GM23338 (cell line): ENCODE results near the gene OR9G1. TPM values are rescaled to one million over a fixed set of nuclear protein-coding genes. Genes with fewer than 3 reads are reported as not detected.

ENCODE experiments used
- ATAC-seq: fragments of 200-7000 bp; cut with Tn5 transposase; 3 replicates; pipeline ENCODE4 v1.9.1; 2020
- DNase-seq: peaks from one replicate; pipeline ENCODE4 v3.0.0-alpha.2; 2015; ENCODE audit warnings: low spot score
- H2AFZ ChIP-seq: fragments of 200-600 bp; sonication (generic); 2 replicates; pipeline ENCODE4 v1.8.0; 2016; ENCODE audit warnings: antibody characterized with exemption, mild to moderate bottlenecking, moderate library complexity
- H3F3A ChIP-seq: fragments of 200-600 bp; sonication (generic); replicated peaks from 2 replicates; pipeline ENCODE4 v1.8.0; 2017; ENCODE audit warnings: antibody characterized with exemption, mixed run types, low read depth
- H3K27ac ChIP-seq: fragments of 200-600 bp; sonication (generic); 2 replicates; pipeline ENCODE4 v1.6.1; 2016; ENCODE audit warnings: low read depth
- H3K27me3 ChIP-seq: fragments of 200-600 bp; sonication (generic); 2 replicates; pipeline ENCODE4 v1.8.0; 2016; ENCODE audit warnings: mild to moderate bottlenecking, mixed run types, moderate library complexity; ENCODE audit not compliant: insufficient read depth
- H3K36me3 ChIP-seq: fragments of 200-600 bp; sonication (generic); 2 replicates; pipeline ENCODE4 v1.8.0; 2016; ENCODE audit warnings: mild to moderate bottlenecking; ENCODE audit not compliant: insufficient read depth
- H3K4me1 ChIP-seq: fragments of 200-600 bp; sonication (generic); 2 replicates; pipeline ENCODE4 v1.8.0; 2016; ENCODE audit warnings: mild to moderate bottlenecking, moderate library complexity; ENCODE audit not compliant: insufficient read depth
- H3K4me2 ChIP-seq: fragments of 200-600 bp; sonication (generic); 2 replicates; pipeline ENCODE4 v1.7.1; 2017; ENCODE audit warnings: mixed run types
- H3K4me3 ChIP-seq: fragments of 200-600 bp; sonication (generic); 2 replicates; pipeline ENCODE4 v1.6.1; 2016; ENCODE audit warnings: mixed run types
- H3K79me2 ChIP-seq: fragments of 200-600 bp; sonication (generic); replicated peaks from 2 replicates; pipeline ENCODE4 v1.8.0; 2017; ENCODE audit warnings: mild to moderate bottlenecking; ENCODE audit not compliant: insufficient read depth
- H3K9me2 ChIP-seq: fragments of 200-600 bp; sonication (generic); 2 replicates; pipeline ENCODE4 v1.8.0; 2017; ENCODE audit not compliant: insufficient read depth
- H4K20me1 ChIP-seq: fragments of 200-600 bp; sonication (generic); replicated peaks from 2 replicates; pipeline ENCODE4 v1.8.0; 2017; ENCODE audit warnings: mild to moderate bottlenecking; ENCODE audit not compliant: insufficient read depth
- H3K27ac Mint-ChIP-seq: 2 replicates; pipeline ENCODE4 v1.8.0; 2020; ENCODE audit warnings: inconsistent platforms, mild to moderate bottlenecking, moderate library complexity, mixed read lengths
- H3K27me3 Mint-ChIP-seq: 3 replicates; pipeline ENCODE4 v1.8.0; 2022; ENCODE audit warnings: low read depth, mild to moderate bottlenecking, moderate library complexity, mixed read lengths, inconsistent platforms; ENCODE audit not compliant: insufficient read depth, poor library complexity
- H3K36me3 Mint-ChIP-seq: 3 replicates; pipeline ENCODE4 v1.8.0; 2021; ENCODE audit warnings: low read depth, mild to moderate bottlenecking, inconsistent platforms, moderate library complexity, mixed read lengths
- H3K4me1 Mint-ChIP-seq: 3 replicates; pipeline ENCODE4 v1.8.0; 2020; ENCODE audit warnings: mild to moderate bottlenecking, inconsistent platforms, mixed read lengths
- H3K4me3 Mint-ChIP-seq: 3 replicates; pipeline ENCODE4 v1.8.0; 2021; ENCODE audit warnings: moderate library complexity, mild to moderate bottlenecking, inconsistent platforms, mixed read lengths
- H3K9me3 Mint-ChIP-seq: 3 replicates; pipeline ENCODE4 v1.8.0; 2020; ENCODE audit warnings: moderate library complexity, mild to moderate bottlenecking, inconsistent platforms, mixed read lengths
- NANOG ChIP-seq: IDR thresholded peaks from 2 replicates; pipeline ENCODE4 v1.6.1; 2016; ENCODE audit warnings: antibody characterized with exemption, borderline replicate concordance
- POLR2AphosphoS5 ChIP-seq: IDR thresholded peaks from 2 replicates; pipeline ENCODE4 v1.6.1; 2016; ENCODE audit warnings: antibody characterized with exemption, low read depth
- ZNF331 ChIP-seq: fragments of 250-450 bp; sonication (Bioruptor Pico); IDR thresholded peaks from 2 replicates; pipeline ENCODE4 v1.5.0; 2020; ENCODE audit warnings: low read depth, mild to moderate bottlenecking, moderate library complexity
- long read RNA-seq: library from polyadenylated mRNA; unstranded; transcript quantifications from one replicate; pipeline ENCODE4 v2.0.0, GENCODE V29; 2020; ENCODE audit not compliant: unreplicated experiment
- polyA plus RNA-seq: library from polyadenylated mRNA; unstranded; fragments of >200 nt; fragmentation: Nextera tagmentation; extraction: Ambion mirVana; gene quantifications from 2 replicates; pipeline ENCODE4 v1.2.1, GENCODE V29; 2016
- total RNA-seq: library from RNA; depleted of rRNA; stranded (reverse); fragments of >200 nt; shearing (Covaris generic); gene quantifications from 2 replicates; pipeline ENCODE4 v1.2.3, GENCODE V29; 2014; rRNA removed
- TF ChIP-seq, protein P1 (sequence below): IDR thresholded peaks from 2 replicates; pipeline ENCODE4 v1.6.1; 2016; ENCODE audit warnings: antibody characterized with exemption
- TF ChIP-seq, protein P2 (sequence below): fragments of 250-450 bp; sonication (Bioruptor Pico); IDR thresholded peaks from 2 replicates; pipeline ENCODE4 v1.5.0; 2020; ENCODE audit warnings: mild to moderate bottlenecking, moderate library complexity

OR9G1 gene, protein sequence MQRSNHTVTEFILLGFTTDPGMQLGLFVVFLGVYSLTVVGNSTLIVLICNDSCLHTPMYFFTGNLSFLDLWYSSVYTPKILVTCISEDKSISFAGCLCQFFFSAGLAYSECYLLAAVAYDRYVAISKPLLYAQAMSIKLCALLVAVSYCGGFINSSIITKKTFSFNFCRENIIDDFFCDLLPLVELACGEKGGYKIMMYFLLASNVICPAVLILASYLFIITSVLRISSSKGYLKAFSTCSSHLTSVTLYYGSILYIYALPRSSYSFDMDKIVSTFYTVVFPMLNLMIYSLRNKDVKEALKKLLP
- total RNA-seq (not detected in 2 replicates), polyA plus RNA-seq (not detected in 2 replicates)
- long read RNA-seq, result 0 reads

DNA sequence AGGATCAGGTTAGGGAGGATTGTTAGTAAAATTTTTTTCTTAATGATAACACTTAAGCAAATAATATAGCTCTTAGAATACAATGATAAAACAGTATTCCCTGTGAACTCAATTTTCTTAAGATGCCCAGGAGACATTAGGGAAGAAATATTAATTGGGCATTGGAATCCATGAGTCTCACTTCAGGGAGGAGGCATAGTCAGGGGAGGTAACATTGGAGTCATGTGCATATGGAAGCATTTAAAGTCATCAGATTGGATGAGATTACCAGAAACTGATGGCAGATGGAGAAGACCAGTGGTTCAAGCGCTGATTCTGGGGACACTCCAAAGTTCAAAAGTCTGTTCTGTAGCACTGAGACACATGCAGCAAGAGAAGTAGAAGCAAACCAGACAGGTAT, at the start of gene OR9G1:
Gene OR9G1 (plus strand): TSS at position 301 of the 400 bp plus-strand sequence. CDS start 1,293 bp downstream, outside the sequence.
- peaks cover 13% of the 10 kb centered on the region for H3K9me2 ChIP-seq
- H3K27me3 Mint-ChIP-seq, result no peaks in the 10 kb centered on the region
- H3K9me3 Mint-ChIP-seq, result no peaks in the 10 kb centered on the region
- no peaks in the 10 kb centered on the region for H3K27me3 ChIP-seq
- no peak within 1 kb of the TSS for H3K4me2 ChIP-seq
- H3K4me1 ChIP-seq, result no peaks in the 10 kb centered on the region
- H4K20me1 ChIP-seq, result no peaks in the 10 kb centered on the region
- no peak within 1 kb of the TSS for H3K27ac Mint-ChIP-seq
- TF ChIP-seq POLR2AphosphoS5 (no peak), NANOG (no peak), ZNF331 (CRISPR knock-in tag) (no peak)
- TF ChIP-seq, protein P1, sequence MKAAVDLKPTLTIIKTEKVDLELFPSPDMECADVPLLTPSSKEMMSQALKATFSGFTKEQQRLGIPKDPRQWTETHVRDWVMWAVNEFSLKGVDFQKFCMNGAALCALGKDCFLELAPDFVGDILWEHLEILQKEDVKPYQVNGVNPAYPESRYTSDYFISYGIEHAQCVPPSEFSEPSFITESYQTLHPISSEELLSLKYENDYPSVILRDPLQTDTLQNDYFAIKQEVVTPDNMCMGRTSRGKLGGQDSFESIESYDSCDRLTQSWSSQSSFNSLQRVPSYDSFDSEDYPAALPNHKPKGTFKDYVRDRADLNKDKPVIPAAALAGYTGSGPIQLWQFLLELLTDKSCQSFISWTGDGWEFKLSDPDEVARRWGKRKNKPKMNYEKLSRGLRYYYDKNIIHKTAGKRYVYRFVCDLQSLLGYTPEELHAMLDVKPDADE, result no peak
- TF ChIP-seq, protein P2, sequence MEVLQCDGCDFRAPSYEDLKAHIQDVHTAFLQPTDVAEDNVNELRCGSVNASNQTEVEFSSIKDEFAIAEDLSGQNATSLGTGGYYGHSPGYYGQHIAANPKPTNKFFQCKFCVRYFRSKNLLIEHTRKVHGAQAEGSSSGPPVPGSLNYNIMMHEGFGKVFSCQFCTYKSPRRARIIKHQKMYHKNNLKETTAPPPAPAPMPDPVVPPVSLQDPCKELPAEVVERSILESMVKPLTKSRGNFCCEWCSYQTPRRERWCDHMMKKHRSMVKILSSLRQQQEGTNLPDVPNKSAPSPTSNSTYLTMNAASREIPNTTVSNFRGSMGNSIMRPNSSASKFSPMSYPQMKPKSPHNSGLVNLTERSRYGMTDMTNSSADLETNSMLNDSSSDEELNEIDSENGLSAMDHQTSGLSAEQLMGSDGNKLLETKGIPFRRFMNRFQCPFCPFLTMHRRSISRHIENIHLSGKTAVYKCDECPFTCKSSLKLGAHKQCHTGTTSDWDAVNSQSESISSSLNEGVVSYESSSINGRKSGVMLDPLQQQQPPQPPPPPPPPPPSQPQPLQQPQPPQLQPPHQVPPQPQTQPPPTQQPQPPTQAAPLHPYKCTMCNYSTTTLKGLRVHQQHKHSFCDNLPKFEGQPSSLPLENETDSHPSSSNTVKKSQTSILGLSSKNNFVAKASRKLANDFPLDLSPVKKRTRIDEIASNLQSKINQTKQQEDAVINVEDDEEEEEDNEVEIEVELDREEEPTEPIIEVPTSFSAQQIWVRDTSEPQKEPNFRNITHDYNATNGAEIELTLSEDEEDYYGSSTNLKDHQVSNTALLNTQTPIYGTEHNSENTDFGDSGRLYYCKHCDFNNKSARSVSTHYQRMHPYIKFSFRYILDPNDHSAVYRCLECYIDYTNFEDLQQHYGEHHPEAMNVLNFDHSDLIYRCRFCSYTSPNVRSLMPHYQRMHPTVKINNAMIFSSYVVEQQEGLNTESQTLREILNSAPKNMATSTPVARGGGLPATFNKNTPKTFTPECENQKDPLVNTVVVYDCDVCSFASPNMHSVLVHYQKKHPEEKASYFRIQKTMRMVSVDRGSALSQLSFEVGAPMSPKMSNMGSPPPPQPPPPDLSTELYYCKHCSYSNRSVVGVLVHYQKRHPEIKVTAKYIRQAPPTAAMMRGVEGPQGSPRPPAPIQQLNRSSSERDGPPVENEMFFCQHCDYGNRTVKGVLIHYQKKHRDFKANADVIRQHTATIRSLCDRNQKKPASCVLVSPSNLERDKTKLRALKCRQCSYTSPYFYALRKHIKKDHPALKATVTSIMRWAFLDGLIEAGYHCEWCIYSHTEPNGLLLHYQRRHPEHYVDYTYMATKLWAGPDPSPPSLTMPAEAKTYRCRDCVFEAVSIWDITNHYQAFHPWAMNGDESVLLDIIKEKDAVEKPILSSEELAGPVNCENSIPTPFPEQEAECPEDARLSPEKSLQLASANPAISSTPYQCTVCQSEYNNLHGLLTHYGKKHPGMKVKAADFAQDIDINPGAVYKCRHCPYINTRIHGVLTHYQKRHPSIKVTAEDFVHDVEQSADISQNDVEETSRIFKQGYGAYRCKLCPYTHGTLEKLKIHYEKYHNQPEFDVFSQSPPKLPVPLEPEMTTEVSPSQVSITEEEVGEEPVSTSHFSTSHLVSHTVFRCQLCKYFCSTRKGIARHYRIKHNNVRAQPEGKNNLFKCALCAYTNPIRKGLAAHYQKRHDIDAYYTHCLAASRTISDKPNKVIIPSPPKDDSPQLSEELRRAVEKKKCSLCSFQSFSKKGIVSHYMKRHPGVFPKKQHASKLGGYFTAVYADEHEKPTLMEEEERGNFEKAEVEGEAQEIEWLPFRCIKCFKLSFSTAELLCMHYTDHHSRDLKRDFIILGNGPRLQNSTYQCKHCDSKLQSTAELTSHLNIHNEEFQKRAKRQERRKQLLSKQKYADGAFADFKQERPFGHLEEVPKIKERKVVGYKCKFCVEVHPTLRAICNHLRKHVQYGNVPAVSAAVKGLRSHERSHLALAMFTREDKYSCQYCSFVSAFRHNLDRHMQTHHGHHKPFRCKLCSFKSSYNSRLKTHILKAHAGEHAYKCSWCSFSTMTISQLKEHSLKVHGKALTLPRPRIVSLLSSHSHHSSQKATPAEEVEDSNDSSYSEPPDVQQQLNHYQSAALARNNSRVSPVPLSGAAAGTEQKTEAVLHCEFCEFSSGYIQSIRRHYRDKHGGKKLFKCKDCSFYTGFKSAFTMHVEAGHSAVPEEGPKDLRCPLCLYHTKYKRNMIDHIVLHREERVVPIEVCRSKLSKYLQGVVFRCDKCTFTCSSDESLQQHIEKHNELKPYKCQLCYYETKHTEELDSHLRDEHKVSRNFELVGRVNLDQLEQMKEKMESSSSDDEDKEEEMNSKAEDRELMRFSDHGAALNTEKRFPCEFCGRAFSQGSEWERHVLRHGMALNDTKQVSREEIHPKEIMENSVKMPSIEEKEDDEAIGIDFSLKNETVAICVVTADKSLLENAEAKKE (CRISPR knock-in tag), result no peak
- no peak for ATAC-seq
- H3K27ac ChIP-seq, result no peak within 1 kb of the TSS
- DNase-seq, result no peak
- no peaks in the 10 kb centered on the region for H3K36me3 Mint-ChIP-seq
- no peak within 1 kb of the TSS for H3K4me3 Mint-ChIP-seq
- H3K36me3 ChIP-seq, result no peaks in the 10 kb centered on the region
- no peak within 1 kb of the TSS for H2AFZ ChIP-seq
- no peak within 1 kb of the TSS for H3K4me3 ChIP-seq
- no peaks in the 10 kb centered on the region for H3F3A ChIP-seq
- H3K4me1 Mint-ChIP-seq, result peaks cover 11% of the 10 kb centered on the region
- no peaks in the 10 kb centered on the region for H3K79me2 ChIP-seq
